T1000 (cell line): Measurements from ENCODE around the gene IPO11.

Experiments
- DNase-seq: peaks from one replicate; lab custom pipeline; 2025; ENCODE audit warnings: mixed read lengths; lab: John Stamatoyannopoulos, UW

The IPO11 gene

GRCh38 chr5:62572918-62573514, 160.5 kb downstream of the IPO11 start:
- no peak for DNase-seq

- no peak for DNase-seq
These were observed 162.0 kb downstream of the IPO11 start for GRCh38 chr5:62574599-62574998.

GRCh38 chr5:62575066-62575465, 162.5 kb downstream of the IPO11 start:
- DNase-seq, result no peak

GRCh38 chr5:62575489-62575888, 162.9 kb downstream of the IPO11 start:
- DNase-seq, result no peak

- no peak for DNase-seq
These were observed 164.1 kb downstream of the IPO11 start for GRCh38 chr5:62576570-62577170.

- DNase-seq, result no peak
These were observed 164.9 kb downstream of the IPO11 start for GRCh38 chr5:62577488-62577887.

- DNase-seq, result no peak
These were observed 166.0 kb downstream of the IPO11 start, which contains the start of gene LRRC70 for GRCh38 chr5:62578540-62578939. Gene LRRC70 (plus strand): TSS chr5:62578819. CDS start chr5:62579439, 620 bp downstream.

GRCh38 chr5:62579761-62580160, 167.2 kb downstream of the IPO11 start:
- DNase-seq, result no peak

- no peak for DNase-seq
These were observed 169.5 kb downstream of the IPO11 start for GRCh38 chr5:62581836-62582597.

GRCh38 chr5:62584391-62584790, 171.8 kb downstream of the IPO11 start:
- DNase-seq, result no peak

GRCh38 chr5:62585306-62585705, 172.7 kb downstream of the IPO11 start:
- DNase-seq, result no peak

GRCh38 chr5:62585751-62586150, 173.2 kb downstream of the IPO11 start:
- DNase-seq, result no peak

GRCh38 chr5:62587737-62588136, 175.2 kb downstream of the IPO11 start:
- no peak for DNase-seq

- DNase-seq, result no peak
These were observed 176.1 kb downstream of the IPO11 start for GRCh38 chr5:62588668-62589067.

- no peak for DNase-seq
These were observed 176.9 kb downstream of the IPO11 start for GRCh38 chr5:62589504-62589903.

- no peak for DNase-seq
These were observed 177.8 kb downstream of the IPO11 start for GRCh38 chr5:62590387-62590786.

- no peak for DNase-seq
These were observed 180.0 kb downstream of the IPO11 start for GRCh38 chr5:62592558-62592957.

- no peak for DNase-seq
These were observed 180.8 kb downstream of the IPO11 start for GRCh38 chr5:62593331-62593730.

- no peak for DNase-seq
These were observed 181.9 kb downstream of the IPO11 start for GRCh38 chr5:62594364-62594984.

- DNase-seq, result no peak
These were observed 183.5 kb downstream of the IPO11 start for GRCh38 chr5:62596096-62596495.

- DNase-seq, result no peak
These were observed 184.1 kb downstream of the IPO11 start for GRCh38 chr5:62596691-62597090.

- no peak for DNase-seq
These were observed 184.8 kb downstream of the IPO11 start for GRCh38 chr5:62597314-62597713.
